Spleen (tissue), 7 donors: Measurements from ENCODE around the gene MAMSTR.

Experiments used
- CTCF ChIP-seq, 11 experiments: fragments of 200-600 bp in 7 of 11; fragments of 450-650 bp in 4 of 11; sonication (generic) in 4 of 11; IDR thresholded peaks in 8 of 11; conservative IDR thresholded peaks in 3 of 11; 1 replicate in 7 of 11; 2 replicates in 4 of 11; pipeline versions ENCODE4 v1.4.0 to v1.8.0; 2016 to 2021; ENCODE audit warnings: antibody characterized with exemption in 11 of 11, inconsistent platforms in 4 of 11, mild to moderate bottlenecking in 1 of 11
- POLR2A ChIP-seq, 3 donors: fragments of 450-650 bp; IDR thresholded peaks; one replicate each; pipeline ENCODE4 v1.5.1; 2017; ENCODE audit warnings: antibody characterized with exemption in 3 of 3, mild to moderate bottlenecking in 1 of 3
- donor health status: DM: no; HTN: no; CAD: no; lungs with moderate emphysema.
- donor health status: DM: no; HTN: no; CAD: no.
- donor health status: DM: no; HTN: no; CAD: no.

- TF ChIP-seq POLR2A (IDR thresholded peaks at IDR 0.05) (peak in 1 of 3 donors; percentile 61), CTCF (IDR thresholded peaks at IDR 0.05 in 8 of 11, conservative IDR thresholded peaks at IDR 0.05 in 3 of 11) (no peak)
Measured at GRCh38 chr19:48740164-48740972, 20.8 kb upstream of the MAMSTR start, which contains the start of gene RASIP1.
